Measurements from ENCODE around the gene SPINT2.
"Not testable (repeated sequence)": the region's sequence is repeated elsewhere in the genome, so short reads cannot be mapped to it uniquely, and the experiment has no call there.

SPINT2 gene

GRCh38 chr19:38321646-38322196 is 57.3 kb downstream of the SPINT2 start:
- DNase-seq (ENCODE audit: low spot score) = no peak

- no peak for DNase-seq (ENCODE audit: low spot score)
These were observed 58.9 kb downstream of the SPINT2 start for GRCh38 chr19:38323291-38323690.

GRCh38 chr19:38324431-38324830 is 60.1 kb downstream of the SPINT2 start:
- no peak for DNase-seq (ENCODE audit: low spot score)

DNA sequence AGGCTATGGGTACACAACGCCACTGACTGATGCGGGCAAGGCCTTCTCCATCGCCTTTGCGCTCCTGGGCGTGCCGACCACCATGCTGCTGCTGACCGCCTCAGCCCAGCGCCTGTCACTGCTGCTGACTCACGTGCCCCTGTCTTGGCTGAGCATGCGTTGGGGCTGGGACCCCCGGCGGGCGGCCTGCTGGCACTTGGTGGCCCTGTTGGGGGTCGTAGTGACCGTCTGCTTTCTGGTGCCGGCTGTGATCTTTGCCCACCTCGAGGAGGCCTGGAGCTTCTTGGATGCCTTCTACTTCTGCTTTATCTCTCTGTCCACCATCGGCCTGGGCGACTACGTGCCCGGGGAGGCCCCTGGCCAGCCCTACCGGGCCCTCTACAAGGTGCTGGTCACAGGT is 62.2 kb downstream of the SPINT2 start:
- DNase-seq (ENCODE audit: low spot score) = no peak

GRCh38 chr19:38329651-38330050 is 65.3 kb downstream of the SPINT2 start:
- DNase-seq (ENCODE audit: low spot score) = no peak

DNA sequence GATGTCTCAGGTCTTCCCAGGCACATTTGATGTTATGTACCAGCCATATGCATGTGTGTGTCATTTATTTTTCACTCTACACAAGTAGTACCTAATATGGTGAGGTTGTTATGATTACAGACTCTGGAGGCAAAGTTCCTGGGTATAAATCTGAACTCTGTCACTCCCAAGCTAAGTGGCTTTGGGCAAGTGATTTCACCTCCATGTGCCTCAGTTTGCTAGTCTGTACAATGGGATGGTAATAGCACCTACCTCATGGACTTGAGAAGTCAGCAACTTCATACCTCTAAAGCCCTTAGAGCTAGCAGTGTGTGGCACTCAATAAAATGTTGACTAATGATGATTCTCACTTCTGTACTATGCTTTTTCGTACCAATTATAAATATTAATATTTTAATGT is 67.4 kb downstream of the SPINT2 start:
- no peak for DNase-seq (ENCODE audit: low spot score)

- DNase-seq (ENCODE audit: low spot score) = no peak
These were observed 68.9 kb downstream of the SPINT2 start for GRCh38 chr19:38333245-38333644.

GRCh38 chr19:38335949-38336637 is 71.7 kb downstream of the SPINT2 start:
- peak; percentile 93 for DNase-seq (ENCODE audit: low spot score)

DNA sequence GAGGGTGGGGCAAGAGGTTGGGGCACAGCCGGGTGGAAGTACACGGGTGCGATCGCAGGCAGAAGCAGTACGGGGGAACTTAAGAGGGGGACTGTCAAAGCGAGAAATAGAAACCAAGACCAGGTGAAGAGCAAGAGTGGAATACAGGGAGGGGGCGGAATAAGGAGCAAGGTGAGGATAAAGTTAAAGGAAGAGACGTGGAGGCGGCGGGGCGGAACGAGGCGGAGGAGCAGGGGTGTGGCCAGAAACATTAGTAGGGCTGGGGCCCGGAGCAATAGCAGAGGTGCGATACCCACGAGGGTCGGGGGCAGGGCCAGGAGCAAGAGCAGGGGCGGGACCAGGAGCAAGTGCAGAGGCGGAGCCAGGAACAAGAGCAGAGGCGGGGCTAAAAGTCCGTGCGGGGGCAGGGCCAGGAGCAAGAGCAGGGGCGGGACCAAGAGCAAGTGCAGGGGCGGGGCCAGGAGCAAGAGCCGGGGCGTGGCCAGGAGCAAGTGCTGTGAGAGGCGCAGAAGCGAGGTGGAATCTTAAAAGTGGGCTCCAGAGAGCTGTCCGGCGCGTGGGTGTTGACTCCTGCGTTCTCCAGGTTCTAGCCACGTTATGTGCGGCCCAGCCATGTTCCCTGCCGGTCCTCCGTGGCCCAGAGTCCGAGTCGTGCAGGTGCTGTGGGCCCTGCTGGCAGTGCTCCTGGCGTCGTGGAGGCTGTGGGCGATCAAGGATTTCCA is 72.4 kb downstream of the SPINT2 start:
- peak; percentile 97 for DNase-seq (ENCODE audit: low spot score)

- DNase-seq (ENCODE audit: low spot score) = no peak
These were observed 72.9 kb downstream of the SPINT2 start for GRCh38 chr19:38337360-38337653.

- DNase-seq (ENCODE audit: low spot score) = not testable (repeated sequence)
These were observed 74.6 kb downstream of the SPINT2 start for GRCh38 chr19:38339011-38339410.

DNA sequence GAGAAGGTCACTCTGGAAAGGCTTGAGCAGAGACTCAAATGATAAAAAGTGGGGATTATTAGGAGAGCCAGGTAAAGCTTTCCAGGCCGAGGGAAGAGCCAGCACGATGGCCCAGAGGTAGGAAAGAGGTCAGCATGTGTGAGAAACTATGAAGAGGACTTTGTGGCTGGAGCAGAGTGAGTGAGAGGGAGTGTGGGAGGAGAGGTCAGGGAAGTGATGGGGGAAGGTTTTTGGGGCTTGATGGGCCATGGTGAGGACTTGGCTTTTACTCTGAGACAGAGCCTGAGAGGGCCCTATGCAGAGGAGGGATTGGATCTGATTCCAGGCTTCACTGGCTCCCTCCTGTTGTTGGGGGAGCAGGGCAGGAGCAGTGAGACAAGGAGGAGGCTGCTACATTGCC is 76.6 kb downstream of the SPINT2 start:
- DNase-seq (ENCODE audit: low spot score) = no peak

All from ecto neural progenitor cell (in vitro differentiated cells).